Gastroesophageal sphincter (tissue), 3 donors: Measurements from ENCODE around the gene DRGX.

Source experiments
- CTCF ChIP-seq, 4 experiments: fragments of 200-600 bp in 2 of 4; fragments of 450-650 bp in 2 of 4; sonication (generic) in 1 of 4; IDR thresholded peaks; one replicate each; pipeline ENCODE4 v1.5.1; 2017 to 2019; ENCODE audit warnings: antibody characterized with exemption in 4 of 4, mild to moderate bottlenecking in 2 of 4, moderate library complexity in 2 of 4
- POLR2A ChIP-seq, 2 donors: fragments of 450-650 bp; IDR thresholded peaks; one replicate each; pipeline ENCODE4 v1.6.1; 2017; ENCODE audit warnings: antibody characterized with exemption in 2 of 2, mild to moderate bottlenecking in 2 of 2, moderate library complexity in 1 of 2
- POLR2AphosphoS5 ChIP-seq: sonication (generic); formaldehyde crosslinking; IDR thresholded peaks from one replicate; pipeline ENCODE4 v1.6.1; 2017; ENCODE audit warnings: antibody characterized with exemption

- TF ChIP-seq POLR2A (IDR thresholded peaks at IDR 0.05) (no peak), CTCF (IDR thresholded peaks at IDR 0.05) (no peak), POLR2AphosphoS5 (no peak)
Measured at GRCh38 chr10:49377256-49377655, 18.6 kb downstream of the DRGX start.
